Measurements from ENCODE around the gene RNLS.

GRCh38 chr10:88497913-88498312 is 85.2 kb downstream of the RNLS start:
- TF ChIP-seq POLR2A (IDR thresholded peaks at IDR 0.05; ENCODE audit: low read depth, low read length), result no peak
- TF ChIP-seq USF2 (IDR thresholded peaks at IDR 0.05; ENCODE audit: low read depth, low read length), result no peak
- TF ChIP-seq, protein P1, sequence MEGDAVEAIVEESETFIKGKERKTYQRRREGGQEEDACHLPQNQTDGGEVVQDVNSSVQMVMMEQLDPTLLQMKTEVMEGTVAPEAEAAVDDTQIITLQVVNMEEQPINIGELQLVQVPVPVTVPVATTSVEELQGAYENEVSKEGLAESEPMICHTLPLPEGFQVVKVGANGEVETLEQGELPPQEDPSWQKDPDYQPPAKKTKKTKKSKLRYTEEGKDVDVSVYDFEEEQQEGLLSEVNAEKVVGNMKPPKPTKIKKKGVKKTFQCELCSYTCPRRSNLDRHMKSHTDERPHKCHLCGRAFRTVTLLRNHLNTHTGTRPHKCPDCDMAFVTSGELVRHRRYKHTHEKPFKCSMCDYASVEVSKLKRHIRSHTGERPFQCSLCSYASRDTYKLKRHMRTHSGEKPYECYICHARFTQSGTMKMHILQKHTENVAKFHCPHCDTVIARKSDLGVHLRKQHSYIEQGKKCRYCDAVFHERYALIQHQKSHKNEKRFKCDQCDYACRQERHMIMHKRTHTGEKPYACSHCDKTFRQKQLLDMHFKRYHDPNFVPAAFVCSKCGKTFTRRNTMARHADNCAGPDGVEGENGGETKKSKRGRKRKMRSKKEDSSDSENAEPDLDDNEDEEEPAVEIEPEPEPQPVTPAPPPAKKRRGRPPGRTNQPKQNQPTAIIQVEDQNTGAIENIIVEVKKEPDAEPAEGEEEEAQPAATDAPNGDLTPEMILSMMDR (conservative IDR thresholded peaks at IDR 0.05; ENCODE audit: low read depth, low read length), result no peak
- no peak for TF ChIP-seq ELK1 (IDR thresholded peaks at IDR 0.05; ENCODE audit: borderline replicate concordance, low read depth, low read length)

Measured in IMR-90 (cell line).